ENCODE results near the gene TSHR. TPM values are rescaled to one million over a fixed set of nuclear protein-coding genes. Genes with fewer than 3 reads are reported as not detected.

The TSHR gene
- total RNA-seq, 1 donor from 2014 or later, result not detected

DNA sequence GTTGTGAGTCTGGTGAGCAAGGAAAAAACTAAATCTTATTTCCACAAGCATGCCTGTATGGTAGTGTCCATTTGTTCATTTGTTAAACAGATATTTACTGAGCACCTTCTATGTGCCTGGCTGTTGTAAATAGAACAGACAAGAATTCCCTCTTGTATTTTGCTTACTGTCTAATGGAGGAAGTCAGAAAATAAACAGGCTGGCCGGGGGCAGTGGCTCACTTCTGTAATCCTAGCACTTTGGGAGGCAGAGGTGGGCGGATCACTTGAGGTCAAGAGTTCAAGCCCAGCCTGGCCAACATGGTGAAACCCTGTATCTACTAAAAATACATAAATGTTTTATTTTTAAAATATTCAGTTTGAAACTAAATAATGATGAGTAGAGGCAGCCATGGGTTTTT lies 186.0 kb downstream of the TSHR start:
- no peak for DNase-seq
- no peak for ATAC-seq (ENCODE audit: low read depth)
- intact Hi-C loops (cut with micrococcal nuclease), result no loop called here
- H3K27me3 Mint-ChIP-seq, result no peaks in the 10 kb centered on the region
- H3K4me1 Mint-ChIP-seq, result peaks cover 1% of the 10 kb centered on the region
- no peak overlapping the region for H3K4me3 Mint-ChIP-seq
- no peaks in the 10 kb centered on the region for H3K9me3 Mint-ChIP-seq
- TF ChIP-seq, protein P1, sequence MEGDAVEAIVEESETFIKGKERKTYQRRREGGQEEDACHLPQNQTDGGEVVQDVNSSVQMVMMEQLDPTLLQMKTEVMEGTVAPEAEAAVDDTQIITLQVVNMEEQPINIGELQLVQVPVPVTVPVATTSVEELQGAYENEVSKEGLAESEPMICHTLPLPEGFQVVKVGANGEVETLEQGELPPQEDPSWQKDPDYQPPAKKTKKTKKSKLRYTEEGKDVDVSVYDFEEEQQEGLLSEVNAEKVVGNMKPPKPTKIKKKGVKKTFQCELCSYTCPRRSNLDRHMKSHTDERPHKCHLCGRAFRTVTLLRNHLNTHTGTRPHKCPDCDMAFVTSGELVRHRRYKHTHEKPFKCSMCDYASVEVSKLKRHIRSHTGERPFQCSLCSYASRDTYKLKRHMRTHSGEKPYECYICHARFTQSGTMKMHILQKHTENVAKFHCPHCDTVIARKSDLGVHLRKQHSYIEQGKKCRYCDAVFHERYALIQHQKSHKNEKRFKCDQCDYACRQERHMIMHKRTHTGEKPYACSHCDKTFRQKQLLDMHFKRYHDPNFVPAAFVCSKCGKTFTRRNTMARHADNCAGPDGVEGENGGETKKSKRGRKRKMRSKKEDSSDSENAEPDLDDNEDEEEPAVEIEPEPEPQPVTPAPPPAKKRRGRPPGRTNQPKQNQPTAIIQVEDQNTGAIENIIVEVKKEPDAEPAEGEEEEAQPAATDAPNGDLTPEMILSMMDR (IDR thresholded peaks at IDR 0.05), result no peak
- CTCF ChIA-PET, result no interaction called here
- no peak overlapping the region for H3K27ac Mint-ChIP-seq
- H3K36me3 Mint-ChIP-seq (ENCODE audit: low read depth), result no peaks in the 10 kb centered on the region
- POLR2A ChIA-PET, result no interaction called here

DNA sequence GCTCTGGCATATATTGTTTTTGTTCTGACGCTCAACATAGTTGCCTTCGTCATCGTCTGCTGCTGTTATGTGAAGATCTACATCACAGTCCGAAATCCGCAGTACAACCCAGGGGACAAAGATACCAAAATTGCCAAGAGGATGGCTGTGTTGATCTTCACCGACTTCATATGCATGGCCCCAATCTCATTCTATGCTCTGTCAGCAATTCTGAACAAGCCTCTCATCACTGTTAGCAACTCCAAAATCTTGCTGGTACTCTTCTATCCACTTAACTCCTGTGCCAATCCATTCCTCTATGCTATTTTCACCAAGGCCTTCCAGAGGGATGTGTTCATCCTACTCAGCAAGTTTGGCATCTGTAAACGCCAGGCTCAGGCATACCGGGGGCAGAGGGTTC lies 188.4 kb downstream of the TSHR start:
- ATAC-seq (ENCODE audit: low read depth), result no peak
- H3K27ac Mint-ChIP-seq, result no peak overlapping the region
- H3K9me3 Mint-ChIP-seq, result no peaks in the 10 kb centered on the region
- intact Hi-C loops (cut with micrococcal nuclease), result no loop called here
- no peaks in the 10 kb centered on the region for H3K36me3 Mint-ChIP-seq (ENCODE audit: low read depth)
- TF ChIP-seq, protein P1 (IDR thresholded peaks at IDR 0.05), result no peak
- POLR2A ChIA-PET, result no interaction called here
- DNase-seq, result no peak
- no peaks in the 10 kb centered on the region for H3K27me3 Mint-ChIP-seq
- no peak overlapping the region for H3K4me3 Mint-ChIP-seq
- H3K4me1 Mint-ChIP-seq, result peaks cover 14% of the 10 kb centered on the region
- CTCF ChIA-PET, result no interaction called here

DNA sequence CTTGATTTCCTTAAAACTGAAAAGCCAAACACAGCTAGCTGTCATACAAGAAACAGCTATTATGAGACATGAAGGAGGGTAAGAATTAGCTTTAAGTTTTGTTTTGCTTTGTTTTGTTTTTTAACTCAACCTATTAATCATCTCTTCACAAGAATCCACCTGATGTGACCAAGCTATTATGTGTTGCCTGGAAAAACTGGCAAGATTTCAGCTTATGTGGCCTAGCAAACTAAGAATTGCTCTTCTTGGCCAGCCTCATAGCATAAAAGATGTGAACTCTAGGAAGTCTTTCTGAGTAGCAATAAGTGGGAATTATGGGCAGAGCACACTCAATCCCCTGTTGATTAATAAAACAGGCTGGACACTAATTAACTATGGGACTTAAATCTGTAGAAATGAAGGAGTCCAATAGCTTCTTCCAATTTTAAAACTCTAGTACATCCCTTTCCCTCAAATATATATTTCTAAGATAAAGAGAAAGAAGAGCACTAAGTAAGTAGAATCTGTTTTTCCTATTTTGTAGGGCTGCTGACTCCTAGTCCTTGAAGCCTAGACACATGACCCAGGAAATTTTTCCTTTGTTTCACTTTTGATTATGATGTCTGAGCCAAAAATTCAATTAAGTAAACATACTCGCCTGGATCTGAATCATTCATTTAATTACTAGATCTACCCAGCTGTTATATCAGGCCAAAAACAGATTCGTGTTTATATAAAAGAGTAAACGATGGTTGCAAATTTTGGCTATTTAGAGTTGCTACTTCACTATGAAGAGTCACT lies 189.6 kb downstream of the TSHR start:
- DNase-seq (no peak), ATAC-seq (ENCODE audit: low read depth) (no peak)
- TF ChIP-seq, protein P1 (IDR thresholded peaks at IDR 0.05), result no peak
- POLR2A ChIA-PET, result no interaction called here
- no peaks in the 10 kb centered on the region for H3K27me3 Mint-ChIP-seq
- H3K36me3 Mint-ChIP-seq (ENCODE audit: low read depth), result no peaks in the 10 kb centered on the region
- H3K4me3 Mint-ChIP-seq, result no peak overlapping the region
- CTCF ChIA-PET, result no interaction called here
- H3K4me1 Mint-ChIP-seq, result peaks cover 14% of the 10 kb centered on the region
- intact Hi-C loops (cut with micrococcal nuclease), result no loop called here
- H3K9me3 Mint-ChIP-seq, result peaks cover 4% of the 10 kb centered on the region
- H3K27ac Mint-ChIP-seq, result no peak overlapping the region

DNA sequence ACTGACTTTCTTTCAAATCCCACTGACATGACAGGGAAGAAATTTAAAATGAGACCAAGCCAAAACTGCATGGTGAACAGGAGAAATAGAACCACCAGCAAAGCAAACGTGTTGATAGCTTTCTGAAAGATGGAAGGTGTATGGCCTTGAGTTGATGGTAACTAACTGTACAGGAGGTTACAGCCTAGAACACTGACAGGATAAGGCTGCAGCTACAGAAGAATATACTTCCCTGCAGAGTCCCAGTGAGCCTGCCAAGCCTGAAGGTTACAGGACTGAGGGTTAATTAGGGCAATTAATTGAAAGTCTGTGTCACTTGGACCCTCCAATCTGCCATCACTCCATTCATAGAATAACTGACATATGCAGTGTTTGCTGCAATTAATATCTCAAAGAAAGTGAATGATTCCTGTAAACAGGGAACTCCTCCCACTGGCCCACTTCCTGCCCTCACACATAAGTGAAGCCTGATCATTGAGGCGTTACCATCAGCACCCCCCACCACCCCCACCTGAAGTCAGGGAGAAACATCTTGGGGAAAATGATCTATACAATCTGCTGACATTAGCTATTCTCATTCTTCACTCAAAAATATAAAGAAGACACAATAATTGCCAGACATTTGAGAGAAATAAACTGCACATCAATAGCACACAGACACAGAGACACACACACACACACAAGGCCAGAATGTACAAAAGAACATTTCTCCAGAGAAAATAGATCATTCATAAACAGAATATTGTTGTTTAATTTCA lies 191.9 kb downstream of the TSHR start:
- DNase-seq (no peak), ATAC-seq (ENCODE audit: low read depth) (no peak)
- ChIA-PET POLR2A (no interaction called here), CTCF (no interaction called here)
- intact Hi-C loops (cut with micrococcal nuclease), result no loop called here
- Mint-ChIP-seq H3K4me1 (peaks cover 14% of the 10 kb centered on the region), H3K27me3 (no peaks in the 10 kb centered on the region), H3K36me3 (ENCODE audit: low read depth) (no peaks in the 10 kb centered on the region), H3K4me3 (no peak overlapping the region), H3K9me3 (peaks cover 4% of the 10 kb centered on the region), H3K27ac (no peak overlapping the region)
- TF ChIP-seq, protein P1 (IDR thresholded peaks at IDR 0.05), result no peak

DNA sequence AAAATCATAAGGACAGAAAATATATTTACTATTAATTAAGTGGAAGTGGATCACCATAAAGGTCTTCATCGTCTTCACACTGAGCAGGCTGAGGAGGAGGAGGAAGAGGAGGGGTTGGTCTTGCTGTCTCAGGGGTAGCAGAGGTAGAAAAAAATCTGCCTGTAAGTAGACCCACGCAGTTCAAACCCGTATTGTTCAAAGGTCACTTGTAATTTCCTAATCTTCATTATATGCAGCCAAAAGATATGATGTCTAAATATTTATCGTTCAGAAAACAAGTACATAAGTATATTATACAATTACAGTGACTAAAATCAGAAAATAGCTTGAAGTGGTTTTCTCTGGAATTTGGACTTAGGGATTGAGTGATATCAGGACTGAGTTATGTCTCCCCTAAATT lies 193.2 kb downstream of the TSHR start:
- Mint-ChIP-seq H3K4me1 (peaks cover 14% of the 10 kb centered on the region), H3K4me3 (no peak overlapping the region), H3K9me3 (peaks cover 4% of the 10 kb centered on the region), H3K27ac (no peak overlapping the region), H3K27me3 (no peaks in the 10 kb centered on the region), H3K36me3 (ENCODE audit: low read depth) (no peaks in the 10 kb centered on the region)
- POLR2A ChIA-PET, result no interaction called here
- intact Hi-C loops (cut with micrococcal nuclease), result no loop called here
- DNase-seq (no peak), ATAC-seq (ENCODE audit: low read depth) (no peak)
- TF ChIP-seq, protein P1 (IDR thresholded peaks at IDR 0.05), result no peak
- CTCF ChIA-PET, result no interaction called here
